ENCODE results near the gene CTSS. TPM values are rescaled to one million over a fixed set of nuclear protein-coding genes. Genes with fewer than 3 reads are reported as not detected.

Gene CTSS
- total RNA-seq, 2 experiments from 2014 or later: 83.1 to 83.5 TPM

DNA sequence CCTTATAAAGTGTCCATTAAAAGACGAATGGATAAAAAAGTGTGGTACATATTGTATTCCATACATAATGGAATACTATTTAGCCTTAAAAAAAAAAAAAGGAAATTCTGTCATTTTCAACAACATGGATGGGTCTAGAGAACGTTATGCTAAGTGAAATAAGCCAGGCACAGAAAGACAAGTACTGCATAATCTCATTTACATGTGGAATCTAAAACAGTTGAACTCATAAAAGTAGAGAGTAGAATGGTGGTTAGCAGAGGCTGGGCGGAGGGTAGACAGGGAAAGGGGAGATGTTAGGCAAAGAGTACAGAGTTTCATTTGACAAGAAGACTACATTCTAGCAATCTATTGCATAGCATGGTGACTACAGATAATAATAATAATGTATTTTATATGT lies 2.6 kb downstream of the CTSS start:
- H3K9me3 Mint-ChIP-seq: no peaks in the 10 kb centered on the region
- H3K4me3 ChIP-seq (ENCODE audit: low read length): peak overlapping the region; percentile 56
- peak overlapping the region; percentile 47 for H3K4me3 Mint-ChIP-seq
- ChIA-PET POLR2A (interaction anchor here (1.5 kb wide), 1 partner anchor 66 kb away, joined by 8 read pairs; the partner anchor contains the start of gene GOLPH3L), CTCF (no interaction called here)
- H3K4me1 Mint-ChIP-seq (ENCODE audit: low read depth): peaks cover 62% of the 10 kb centered on the region
- H3K27ac ChIP-seq (ENCODE audit: low read depth in 1 of 2, low read length in 2 of 2): no peak overlapping the region
- peaks cover 25% of the 10 kb centered on the region for H3K4me1 ChIP-seq (ENCODE audit: insufficient read depth, low read length)
- H3K36me3 ChIP-seq (ENCODE audit: insufficient read depth, low read length): peaks cover 13% of the 10 kb centered on the region
- no peak for DNase-seq
- no peaks in the 10 kb centered on the region for H3K27me3 ChIP-seq (ENCODE audit: control insufficient read depth in 1 of 2, insufficient read depth in 2 of 2, low read length in 2 of 2)
- H3K36me3 Mint-ChIP-seq (ENCODE audit: low read depth): peaks cover 55% of the 10 kb centered on the region
- intact Hi-C loops (cut with DNase I, micrococcal nuclease): no loop called here
- ATAC-seq (ENCODE audit: poor library complexity): no peak
- H3K9me3 ChIP-seq (ENCODE audit: control insufficient read depth in 1 of 2, insufficient read depth in 1 of 2, low read length in 2 of 2): no peaks in the 10 kb centered on the region
- TF ChIP-seq, protein P1, sequence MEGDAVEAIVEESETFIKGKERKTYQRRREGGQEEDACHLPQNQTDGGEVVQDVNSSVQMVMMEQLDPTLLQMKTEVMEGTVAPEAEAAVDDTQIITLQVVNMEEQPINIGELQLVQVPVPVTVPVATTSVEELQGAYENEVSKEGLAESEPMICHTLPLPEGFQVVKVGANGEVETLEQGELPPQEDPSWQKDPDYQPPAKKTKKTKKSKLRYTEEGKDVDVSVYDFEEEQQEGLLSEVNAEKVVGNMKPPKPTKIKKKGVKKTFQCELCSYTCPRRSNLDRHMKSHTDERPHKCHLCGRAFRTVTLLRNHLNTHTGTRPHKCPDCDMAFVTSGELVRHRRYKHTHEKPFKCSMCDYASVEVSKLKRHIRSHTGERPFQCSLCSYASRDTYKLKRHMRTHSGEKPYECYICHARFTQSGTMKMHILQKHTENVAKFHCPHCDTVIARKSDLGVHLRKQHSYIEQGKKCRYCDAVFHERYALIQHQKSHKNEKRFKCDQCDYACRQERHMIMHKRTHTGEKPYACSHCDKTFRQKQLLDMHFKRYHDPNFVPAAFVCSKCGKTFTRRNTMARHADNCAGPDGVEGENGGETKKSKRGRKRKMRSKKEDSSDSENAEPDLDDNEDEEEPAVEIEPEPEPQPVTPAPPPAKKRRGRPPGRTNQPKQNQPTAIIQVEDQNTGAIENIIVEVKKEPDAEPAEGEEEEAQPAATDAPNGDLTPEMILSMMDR (IDR thresholded peaks at IDR 0.05): no peak
- H3K27ac Mint-ChIP-seq: peak overlapping the region; percentile 16
- no peaks in the 10 kb centered on the region for H3K27me3 Mint-ChIP-seq

DNA sequence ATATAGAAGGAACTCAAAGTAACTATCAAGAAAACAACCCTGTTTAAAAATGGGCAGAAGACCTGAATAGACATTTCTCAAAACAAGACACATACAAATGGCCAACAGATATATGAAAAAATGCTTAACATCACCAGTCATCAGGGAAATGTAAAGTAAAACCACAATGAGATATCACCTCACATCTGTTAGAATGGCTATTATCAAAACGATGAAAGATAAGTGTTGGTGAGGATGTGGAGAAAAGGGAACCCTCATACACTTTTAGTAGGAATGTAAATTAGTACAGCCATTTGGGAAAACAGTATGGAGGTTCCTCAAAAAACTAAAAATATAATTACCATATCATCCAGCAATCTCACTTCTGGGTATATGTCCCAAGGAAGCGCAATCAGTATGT lies 3.0 kb downstream of the CTSS start:
- POLR2A ChIA-PET: no interaction called here

DNA sequence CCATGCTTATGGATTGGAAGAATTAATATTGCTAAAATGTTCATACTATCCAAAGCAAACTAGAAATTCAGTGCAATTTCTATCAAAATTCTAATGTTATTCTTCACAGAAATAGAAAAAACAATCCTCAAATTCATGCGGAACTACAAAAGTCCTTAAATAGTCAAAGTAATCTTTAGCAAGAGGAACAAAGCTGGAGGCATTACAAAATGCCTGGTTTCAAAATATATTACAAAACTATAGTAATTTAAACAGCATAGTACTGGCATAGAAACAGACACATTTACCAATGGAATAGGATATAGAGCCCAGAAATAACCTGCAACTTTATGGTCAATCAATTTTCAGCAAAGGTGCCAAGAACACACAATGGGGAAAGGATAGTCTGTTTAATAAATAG lies 3.8 kb downstream of the CTSS start:
- Histone ChIP-seq H3K27ac (ENCODE audit: low read depth in 1 of 2, low read length in 2 of 2) (no peak overlapping the region), H3K27me3 (ENCODE audit: control insufficient read depth in 1 of 2, insufficient read depth in 2 of 2, low read length in 2 of 2) (no peaks in the 10 kb centered on the region), H3K9me3 (ENCODE audit: control insufficient read depth in 1 of 2, insufficient read depth in 1 of 2, low read length in 2 of 2) (no peaks in the 10 kb centered on the region), H3K36me3 (ENCODE audit: insufficient read depth, low read length) (peaks cover 25% of the 10 kb centered on the region), H3K4me3 (ENCODE audit: low read length) (no peak overlapping the region), H3K4me1 (ENCODE audit: insufficient read depth, low read length) (peaks cover 25% of the 10 kb centered on the region)
- no peak overlapping the region for H3K27ac Mint-ChIP-seq
- H3K36me3 Mint-ChIP-seq (ENCODE audit: low read depth): peaks cover 68% of the 10 kb centered on the region
- no peak overlapping the region for H3K4me3 Mint-ChIP-seq
- DNase-seq: no peak
- intact Hi-C loops (cut with DNase I, micrococcal nuclease): no loop called here
- no peak for ATAC-seq (ENCODE audit: poor library complexity)
- peaks cover 54% of the 10 kb centered on the region for H3K4me1 Mint-ChIP-seq (ENCODE audit: low read depth)
- TF ChIP-seq, protein P1 (IDR thresholded peaks at IDR 0.05): no peak
- H3K9me3 Mint-ChIP-seq: no peaks in the 10 kb centered on the region
- H3K27me3 Mint-ChIP-seq: no peaks in the 10 kb centered on the region
- CTCF ChIA-PET: no interaction called here
- POLR2A ChIA-PET: no interaction called here

More for the DNA sequence above, 3.0 kb downstream of the CTSS start:
- Mint-ChIP-seq H3K27ac (no peak overlapping the region), H3K4me1 (ENCODE audit: low read depth) (peaks cover 62% of the 10 kb centered on the region), H3K27me3 (no peaks in the 10 kb centered on the region), H3K9me3 (no peaks in the 10 kb centered on the region), H3K4me3 (peak overlapping the region; percentile 47), H3K36me3 (ENCODE audit: low read depth) (peaks cover 60% of the 10 kb centered on the region)
- no peak overlapping the region for H3K27ac ChIP-seq (ENCODE audit: low read depth in 1 of 2, low read length in 2 of 2)
- H3K36me3 ChIP-seq (ENCODE audit: insufficient read depth, low read length): peaks cover 18% of the 10 kb centered on the region
- H3K4me3 ChIP-seq (ENCODE audit: low read length): no peak overlapping the region
- intact Hi-C loops (cut with DNase I, micrococcal nuclease): no loop called here
- no peaks in the 10 kb centered on the region for H3K9me3 ChIP-seq (ENCODE audit: control insufficient read depth in 1 of 2, insufficient read depth in 1 of 2, low read length in 2 of 2)
- H3K4me1 ChIP-seq (ENCODE audit: insufficient read depth, low read length): peaks cover 25% of the 10 kb centered on the region
- no peak for DNase-seq
- no peak for ATAC-seq (ENCODE audit: poor library complexity)
- H3K27me3 ChIP-seq (ENCODE audit: control insufficient read depth in 1 of 2, insufficient read depth in 2 of 2, low read length in 2 of 2): no peaks in the 10 kb centered on the region
- TF ChIP-seq, protein P1 (IDR thresholded peaks at IDR 0.05): no peak
- CTCF ChIA-PET: no interaction called here
